Left ventricle myocardium superior (tissue), 1 donor: Measurements from ENCODE around the gene TRERF1. TPM values are rescaled to one million over a fixed set of nuclear protein-coding genes. Genes with fewer than 3 reads are reported as not detected.
A peak's percentile ranks its signal among the peaks of the same experiment; 100 is the strongest.

Experiments
- ATAC-seq: fragments of 200-7000 bp; cut with Tn5 transposase; one replicate; pipeline ENCODE4 v1.9.1; 2020; ENCODE audit warnings: mild to moderate bottlenecking, moderate library complexity
- DNase-seq: peaks from one replicate; pipeline ENCODE4 v3.0.0-alpha.2; 2020
- intact Hi-C: fragments of 100-400 bp; cut with micrococcal nuclease; formaldehyde crosslinking; loops from one replicate; pipeline ENCODE4 v1.11.0; 2022
- total RNA-seq: library from RNA; stranded (reverse); fragmentation: NEBNext Ultra II Directional; extraction: Animal tissue kit (Norgen Biotek cat#: 25700); gene quantifications from one replicate; pipeline ENCODE4 v1.2.1, GENCODE V29; 2021
- donor health status: DM: no; HTN: yes; CAD: no; lungs with severe emphysema.

TRERF1 gene
- total RNA-seq, 1 donor from 2014 or later, result 1.8 TPM

DNA sequence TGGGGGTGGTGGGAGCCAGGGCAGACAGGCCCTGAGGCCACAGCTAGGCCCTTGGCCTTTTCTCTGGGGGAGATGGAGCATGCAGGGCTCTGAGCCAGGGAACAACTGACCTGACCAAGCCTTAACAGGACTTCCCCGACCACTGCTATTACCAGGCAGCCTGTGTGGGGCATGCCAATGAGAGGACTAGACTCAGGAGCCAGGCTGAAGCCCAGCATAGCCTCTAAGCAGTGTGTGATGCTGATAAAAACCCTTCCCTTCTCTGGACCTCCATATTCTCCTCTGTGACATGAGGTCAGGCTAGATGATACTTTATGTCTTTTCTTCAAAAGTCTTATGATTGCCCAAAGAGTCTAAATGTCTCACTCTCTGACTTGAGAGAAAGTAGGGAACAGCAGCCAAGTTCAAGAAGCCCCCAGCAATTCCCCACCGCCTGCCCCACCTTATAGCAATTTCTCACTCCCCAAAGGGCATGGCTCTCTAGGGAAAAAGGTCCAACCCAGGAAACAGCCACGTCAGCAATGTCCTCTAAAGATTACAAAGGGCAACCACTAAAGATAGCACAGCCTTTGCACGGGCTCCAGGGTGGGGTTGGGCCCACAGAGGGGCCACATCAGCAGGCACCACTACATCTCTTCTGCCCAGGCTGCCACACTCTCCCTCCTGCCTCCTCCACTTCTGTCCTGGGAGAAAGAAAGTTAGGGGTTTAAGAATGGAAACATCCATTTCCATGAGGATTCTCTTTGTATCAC, 71.3 kb downstream of the TRERF1 start:
- intact Hi-C loops, result no loop called here
- peak; percentile 38 for ATAC-seq
- DNase-seq, result no peak

- ATAC-seq (no peak), DNase-seq (no peak)
- intact Hi-C loops, result no loop called here
Observed at GRCh38 chr6:42378536-42378935, 73.2 kb downstream of the TRERF1 start.

GRCh38 chr6:42378125-42378524, 73.6 kb downstream of the TRERF1 start:
- ATAC-seq, result no peak
- DNase-seq, result no peak
- intact Hi-C loops, result no loop called here

- no peak for DNase-seq
- intact Hi-C loops, result no loop called here
Observed at GRCh38 chr6:42375007-42375635, 76.6 kb downstream of the TRERF1 start.

DNA sequence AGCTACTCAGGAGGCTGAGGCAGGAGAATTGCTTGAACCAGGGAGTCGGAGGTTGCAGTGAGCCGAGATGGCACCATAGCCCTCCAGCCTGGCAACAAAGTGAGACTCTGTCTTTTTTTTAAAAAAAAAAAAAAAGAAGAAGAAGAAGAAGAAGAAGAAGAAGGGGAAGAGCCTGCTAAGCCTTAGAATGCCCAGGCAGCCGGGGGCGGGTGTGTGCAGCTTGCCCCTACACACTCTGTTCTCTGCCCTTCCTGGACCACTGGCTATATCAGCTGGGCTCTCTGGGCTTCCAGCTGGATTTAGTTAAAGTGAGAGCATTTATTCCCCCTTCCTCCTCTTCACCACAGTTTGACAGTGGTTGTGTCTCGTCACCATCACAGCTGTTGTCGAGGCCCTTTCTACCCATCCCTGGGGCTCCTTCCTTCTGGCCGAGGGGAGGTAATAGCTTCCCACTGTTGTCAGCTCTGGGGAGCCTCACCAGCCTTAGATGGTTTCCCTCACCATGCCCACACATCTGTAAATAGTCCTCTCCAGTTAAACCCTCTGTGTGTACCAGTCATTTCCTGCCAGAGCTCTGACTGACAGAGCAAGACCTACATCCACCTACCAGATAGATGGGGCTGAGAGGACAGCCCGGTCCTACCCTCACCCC, 77.6 kb downstream of the TRERF1 start:
- no peak for DNase-seq
- ATAC-seq, result no peak

More at GRCh38 chr6:42375007-42375635, 76.6 kb downstream of the TRERF1 start:
- no peak for ATAC-seq

GRCh38 chr6:42372699-42373098, 79.0 kb downstream of the TRERF1 start:
- DNase-seq, result no peak
- ATAC-seq, result no peak
- intact Hi-C loops, result no loop called here

More for the DNA sequence above, 77.6 kb downstream of the TRERF1 start:
- intact Hi-C loops, result no loop called here

DNA sequence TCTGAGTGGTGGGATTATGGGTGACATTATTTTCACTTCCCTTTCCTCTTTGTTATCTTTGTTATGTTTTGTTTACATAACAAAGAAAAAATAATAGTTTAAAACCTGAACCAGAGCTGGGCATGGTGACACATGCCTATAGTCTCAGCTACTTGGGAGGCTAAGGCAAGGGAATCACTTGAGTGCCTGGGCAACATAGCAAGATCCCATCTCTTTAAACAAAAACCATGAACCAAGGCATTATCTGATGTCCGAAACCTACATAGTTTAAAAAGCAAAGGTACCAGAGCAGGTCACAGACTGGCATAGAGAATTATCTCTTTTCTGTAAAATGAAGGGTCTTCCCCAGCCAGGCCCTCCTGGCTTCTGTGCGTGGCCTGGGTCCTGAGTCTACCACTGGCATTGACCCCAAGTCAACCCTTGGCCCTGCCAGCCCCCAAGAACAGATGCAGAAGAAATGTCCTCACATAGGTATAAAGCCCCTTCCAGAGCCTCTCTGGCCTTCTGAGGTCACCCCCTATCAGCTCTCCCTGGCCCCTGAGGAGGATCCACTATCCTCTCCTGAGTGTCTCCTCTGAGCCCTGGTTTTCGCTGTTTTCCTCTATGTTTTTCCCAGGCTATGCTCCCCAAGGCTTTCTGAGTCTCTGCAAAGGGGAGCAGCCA, 81.3 kb downstream of the TRERF1 start:
- no peak for ATAC-seq
- DNase-seq, result no peak
- intact Hi-C loops, result no loop called here

DNA sequence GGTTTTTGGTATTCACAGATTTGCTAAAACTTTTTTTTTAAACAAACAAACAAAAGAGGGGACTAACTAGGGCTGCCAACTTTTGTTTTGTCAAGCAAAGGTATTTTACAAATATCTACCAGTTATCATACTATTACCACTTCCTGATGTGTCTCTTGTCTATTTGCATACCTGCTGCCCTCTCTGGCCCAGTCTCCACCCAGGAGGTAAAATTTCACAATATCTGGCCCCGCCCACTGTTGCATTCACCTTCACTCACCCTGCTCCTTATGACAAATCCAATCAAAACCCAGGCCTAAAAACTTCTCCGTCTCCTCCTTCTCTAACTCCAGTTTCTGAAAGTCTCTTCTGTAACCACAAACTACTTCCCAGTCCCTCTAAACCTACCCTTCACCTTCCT, 82.2 kb downstream of the TRERF1 start:
- no peak for ATAC-seq
- intact Hi-C loops, result no loop called here
- no peak for DNase-seq

GRCh38 chr6:42368181-42368580, 83.5 kb downstream of the TRERF1 start:
- DNase-seq (no peak), ATAC-seq (no peak)
- intact Hi-C loops, result no loop called here

DNA sequence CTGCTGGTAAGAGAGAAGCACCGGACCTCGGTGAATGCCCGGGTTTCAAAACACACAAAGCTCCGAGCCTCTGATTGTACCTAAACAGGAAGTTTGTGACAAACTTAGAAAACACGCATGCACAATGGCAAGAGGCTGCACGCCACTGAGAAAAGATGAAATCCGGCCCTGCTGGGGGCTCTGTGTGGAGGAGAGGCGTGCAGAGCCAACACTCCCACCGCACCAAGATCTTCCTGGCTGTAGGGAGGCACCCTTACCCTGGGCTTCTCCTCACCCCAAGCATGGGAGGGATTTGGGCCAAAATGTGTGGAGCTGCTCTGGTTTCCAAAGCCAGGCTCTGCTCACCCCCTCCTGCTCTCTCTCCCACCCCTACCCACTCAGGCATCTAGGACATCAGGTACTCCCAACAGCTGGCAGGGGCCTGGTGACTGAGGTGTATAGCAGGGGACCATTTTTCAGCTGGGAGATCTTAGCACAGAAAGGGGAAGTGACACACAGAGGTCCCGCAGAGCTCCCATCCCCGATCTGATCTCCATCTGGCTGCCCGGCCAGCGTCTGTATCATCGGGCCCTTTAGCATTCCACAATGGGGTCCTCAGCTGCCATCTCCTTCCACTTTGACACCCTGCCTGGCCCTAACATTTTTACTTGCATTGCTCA, 84.2 kb downstream of the TRERF1 start:
- intact Hi-C loops, result no loop called here
- ATAC-seq (peak; percentile 34), DNase-seq (no peak)

GRCh38 chr6:42366999-42367352, 84.8 kb downstream of the TRERF1 start:
- intact Hi-C loops, result no loop called here
- DNase-seq (no peak), ATAC-seq (no peak)

DNA sequence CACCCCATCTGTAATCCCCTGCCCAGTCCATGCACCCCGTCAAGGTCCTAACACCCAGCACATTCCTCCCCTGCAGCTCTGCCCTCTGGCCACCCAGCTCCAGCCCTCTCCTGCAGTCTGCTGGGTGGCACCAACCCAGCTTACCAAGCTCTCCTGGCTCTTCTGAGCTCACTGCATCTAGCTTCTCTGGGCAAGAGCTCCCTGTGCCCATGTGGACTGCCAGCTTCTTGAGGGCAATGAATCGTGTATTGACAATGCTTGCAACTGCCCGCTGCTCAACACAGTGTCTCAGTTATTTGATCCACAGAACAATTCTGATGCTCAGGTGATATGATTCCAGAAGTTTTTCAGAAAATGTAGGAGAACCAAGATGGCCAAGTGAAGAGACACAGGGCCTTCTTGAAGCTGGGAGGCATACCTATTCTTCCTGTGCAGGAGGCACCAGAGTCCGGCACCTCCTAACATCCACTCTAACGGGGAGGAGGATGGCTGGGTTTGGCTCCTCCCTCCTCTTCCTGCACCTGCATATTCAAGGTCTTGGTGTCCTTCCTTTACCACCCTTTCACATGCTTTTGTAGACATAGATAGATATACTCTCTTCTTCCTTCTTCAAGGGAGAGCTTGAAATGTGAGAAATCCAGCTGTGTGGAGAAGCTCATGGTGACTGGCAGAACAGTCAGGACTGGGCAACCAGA, 85.6 kb downstream of the TRERF1 start:
- ATAC-seq (no peak), DNase-seq (no peak)
- intact Hi-C loops, result no loop called here

DNA sequence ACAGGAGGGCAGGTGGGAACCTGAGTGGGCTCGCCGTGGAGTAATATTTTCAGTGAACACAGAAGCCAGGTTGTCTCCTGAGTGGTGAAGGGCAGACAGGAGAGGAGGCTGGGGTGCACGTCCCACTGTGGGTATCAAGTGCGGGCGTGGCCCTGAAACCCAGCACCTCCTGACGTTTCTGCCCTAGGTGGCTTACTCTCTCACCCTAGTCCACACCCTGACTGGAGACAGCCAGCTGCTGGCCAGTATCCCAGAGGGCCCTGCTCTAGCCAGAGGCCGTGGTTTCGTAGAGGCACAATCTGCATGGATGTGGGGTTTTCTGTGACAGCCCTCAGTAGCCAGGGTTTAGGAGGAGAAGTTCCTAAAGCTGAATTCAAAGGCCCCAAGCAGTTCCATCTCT, 86.7 kb downstream of the TRERF1 start:
- no peak for ATAC-seq
- peak; percentile 43 for DNase-seq
- intact Hi-C loops, result no loop called here

DNA sequence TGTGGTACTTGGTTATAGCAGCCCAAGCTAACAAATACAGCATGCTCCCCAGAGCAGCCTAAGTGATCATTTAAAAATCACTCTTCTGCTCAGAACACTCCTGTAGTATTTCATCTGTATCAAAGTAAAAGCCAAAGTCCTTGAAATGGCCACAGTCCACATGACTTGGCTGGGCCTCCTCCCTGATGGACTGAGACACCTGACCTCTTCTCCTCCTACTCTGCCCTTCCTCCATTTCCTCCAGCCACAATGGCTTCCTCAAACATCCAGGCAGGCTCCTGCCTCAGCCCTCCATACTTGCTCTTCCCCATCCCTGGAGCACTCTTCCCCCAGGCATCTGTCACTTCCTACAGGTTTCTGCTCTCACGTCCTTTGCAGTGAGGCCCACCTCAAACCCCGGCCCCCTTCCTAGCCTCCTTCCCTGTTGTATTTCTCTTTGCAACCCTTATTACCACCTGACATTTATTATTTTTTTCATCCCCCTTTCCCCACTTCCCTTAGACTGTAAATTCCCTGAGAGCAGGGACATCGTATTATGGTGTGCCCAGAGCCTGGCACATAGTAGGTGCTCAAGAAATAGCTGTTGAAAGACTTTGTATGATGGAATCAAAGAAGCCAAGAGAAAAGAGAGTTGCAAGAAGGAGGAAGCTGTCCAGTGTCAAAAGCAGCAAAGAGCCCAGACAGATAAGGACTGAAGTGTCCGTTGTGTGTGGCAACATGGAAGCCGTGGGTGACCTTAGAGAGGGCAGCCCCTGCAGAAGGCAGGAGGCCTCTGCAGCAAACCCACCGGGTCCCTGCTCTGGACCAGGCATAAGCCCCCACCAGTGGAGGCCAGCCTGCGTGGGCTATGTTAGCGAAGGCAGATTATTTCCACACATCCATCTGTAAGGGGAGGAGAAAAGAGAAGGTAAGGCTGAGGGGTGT, 87.5 kb downstream of the TRERF1 start:
- no peak for ATAC-seq
- intact Hi-C loops, result no loop called here
- DNase-seq, result no peak

- DNase-seq, result no peak
- intact Hi-C loops, result no loop called here
Observed at GRCh38 chr6:42361036-42361435, 90.7 kb downstream of the TRERF1 start.

GRCh38 chr6:42359021-42359420, 92.7 kb downstream of the TRERF1 start:
- DNase-seq (no peak), ATAC-seq (no peak)
- intact Hi-C loops, result no loop called here

More at GRCh38 chr6:42361036-42361435, 90.7 kb downstream of the TRERF1 start:
- ATAC-seq, result no peak

- intact Hi-C loops, result no loop called here
- DNase-seq (no peak), ATAC-seq (no peak)
Observed at GRCh38 chr6:42355416-42355815, 96.3 kb downstream of the TRERF1 start.

DNA sequence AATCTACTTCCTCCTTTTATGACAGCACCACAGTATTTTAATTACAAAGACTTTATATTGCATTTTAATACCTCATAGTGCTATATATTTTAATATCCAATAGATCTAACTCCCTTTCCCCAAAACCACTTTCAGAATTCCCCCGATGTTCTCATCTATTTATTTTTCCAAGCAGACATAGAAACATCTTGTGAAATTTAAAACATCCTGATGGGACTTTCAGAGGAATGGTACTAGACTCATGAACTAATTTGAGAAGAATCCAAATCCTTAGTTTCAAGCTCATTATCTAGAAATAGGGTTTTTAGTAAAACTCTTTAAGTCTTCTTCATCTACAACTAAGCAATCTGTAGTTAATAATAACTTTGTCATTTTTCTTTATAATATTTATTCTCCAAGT, 97.0 kb downstream of the TRERF1 start:
- ATAC-seq, result no peak
- DNase-seq, result no peak
- intact Hi-C loops, result no loop called here
